ENCODE results near the gene VPS51.

DNA sequence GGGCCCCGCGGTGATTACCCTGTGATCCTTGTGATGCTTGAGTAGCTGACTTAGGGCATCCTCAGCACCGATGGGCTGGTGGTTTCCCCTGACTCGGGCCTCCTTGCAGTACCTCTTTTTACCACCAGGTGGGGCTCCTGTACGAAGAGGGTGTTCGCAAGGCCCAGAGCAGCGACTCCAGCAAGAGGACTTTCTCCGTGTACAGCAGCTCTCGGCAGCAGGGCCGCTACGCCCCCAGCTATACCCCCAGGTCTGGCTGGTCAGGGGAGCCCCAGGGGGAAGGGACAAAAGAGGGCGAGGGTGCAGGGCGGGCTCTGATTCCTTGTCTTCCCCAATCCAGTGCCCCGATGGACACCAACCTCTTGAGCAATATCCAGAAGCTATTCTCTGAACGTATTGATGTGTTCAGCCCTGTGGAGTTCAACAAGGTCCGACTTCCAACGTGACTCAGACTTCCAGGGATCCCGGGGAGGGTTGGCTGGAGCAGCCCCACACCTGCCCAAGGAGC lies 14.4 kb downstream of the VPS51 start:
- no peak for TF ChIP-seq REST (IDR thresholded peaks at IDR 0.05; ENCODE audit: insufficient read depth in 1 of 2, low read depth in 2 of 2, low read length in 2 of 2)
- no peak for TF ChIP-seq FOXP2 (optimal IDR thresholded peaks at IDR 0.05; ENCODE audit: borderline replicate concordance, extremely low read depth, extremely low read length, insufficient read depth)
